Skin of body (tissue), 2 donors: ENCODE data around the gene CHRNA3. TPM values are rescaled to one million over a fixed set of nuclear protein-coding genes. Genes with fewer than 3 reads are reported as not detected.
A peak's percentile ranks its signal among the peaks of the same experiment; 100 is the strongest.
"Not testable (repeated sequence)": the region's sequence is repeated elsewhere in the genome, so short reads cannot be mapped to it uniquely, and the experiment has no call there.

Experiments used
- DNase-seq: peaks from one replicate; lab custom pipeline; 2025; lab: John Stamatoyannopoulos, UW
- total RNA-seq: library from RNA; depleted of rRNA; stranded (reverse); fragments of >200 nt; gene quantifications from one replicate; pipeline ENCODE4 v1.2.3, GENCODE V29; 2014

The CHRNA3 gene
- total RNA-seq, 1 donor from 2014 or later, result 0.39 TPM

DNA sequence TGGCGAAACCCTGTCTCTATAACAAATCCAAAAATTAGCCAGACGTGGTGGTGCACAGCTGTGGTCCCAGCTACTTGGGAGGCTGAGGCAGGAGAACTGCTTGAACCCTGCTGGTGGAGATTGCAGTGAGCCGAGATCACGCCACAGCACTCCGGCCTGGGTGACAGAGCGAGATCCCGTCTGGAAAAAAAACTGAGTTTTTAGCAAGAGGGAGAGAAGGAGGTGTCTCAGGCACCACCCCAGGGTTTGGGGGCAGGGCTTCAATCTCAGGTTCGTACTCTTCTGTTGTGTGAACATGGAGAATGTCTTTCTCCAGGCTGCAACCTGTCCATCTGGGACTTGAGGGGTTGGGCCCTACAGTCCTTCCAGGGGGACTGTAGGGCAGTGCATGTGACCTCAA is 2.7 kb downstream of the CHRNA3 start:
- DNase-seq, result no peak

DNA sequence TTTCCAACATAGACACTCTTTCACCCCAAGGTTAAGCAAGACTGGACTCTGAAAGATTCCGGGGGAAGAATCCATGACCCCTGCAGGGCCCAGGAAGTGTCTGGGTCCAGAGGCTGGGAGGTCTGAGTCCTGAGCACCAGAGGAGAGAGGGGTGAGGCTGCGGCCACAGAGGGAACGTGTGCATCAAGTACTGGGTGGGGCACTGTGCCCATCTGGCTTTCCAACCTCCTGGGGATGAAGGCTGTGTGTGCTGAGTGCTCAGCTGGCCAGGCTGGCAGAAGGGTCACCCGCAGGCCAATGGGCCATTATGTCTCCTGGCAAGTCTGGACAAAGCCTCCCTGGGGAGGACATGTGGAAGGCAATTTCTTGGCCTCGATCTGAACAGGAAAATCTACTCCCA is 3.3 kb downstream of the CHRNA3 start:
- no peak for DNase-seq

DNA sequence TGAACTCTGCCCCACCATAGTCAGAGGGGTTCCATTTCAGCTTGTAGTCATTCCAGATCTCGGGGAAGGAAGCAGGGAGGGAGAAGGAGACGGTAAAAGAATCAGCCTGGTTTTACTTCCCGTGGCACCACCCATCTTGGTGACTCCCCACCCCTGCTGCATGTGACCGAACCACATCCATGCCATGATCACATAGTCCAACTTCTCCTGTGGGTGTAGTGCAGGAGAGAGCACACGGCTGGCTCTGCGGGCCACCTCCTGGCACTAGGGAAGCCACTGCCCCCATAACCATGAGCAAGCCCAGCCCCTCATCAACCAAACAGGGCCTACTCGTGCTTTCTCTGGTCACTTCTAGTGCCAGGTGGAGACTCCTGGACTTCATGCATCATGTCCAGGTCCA is 3.7 kb downstream of the CHRNA3 start:
- no peak for DNase-seq

DNA sequence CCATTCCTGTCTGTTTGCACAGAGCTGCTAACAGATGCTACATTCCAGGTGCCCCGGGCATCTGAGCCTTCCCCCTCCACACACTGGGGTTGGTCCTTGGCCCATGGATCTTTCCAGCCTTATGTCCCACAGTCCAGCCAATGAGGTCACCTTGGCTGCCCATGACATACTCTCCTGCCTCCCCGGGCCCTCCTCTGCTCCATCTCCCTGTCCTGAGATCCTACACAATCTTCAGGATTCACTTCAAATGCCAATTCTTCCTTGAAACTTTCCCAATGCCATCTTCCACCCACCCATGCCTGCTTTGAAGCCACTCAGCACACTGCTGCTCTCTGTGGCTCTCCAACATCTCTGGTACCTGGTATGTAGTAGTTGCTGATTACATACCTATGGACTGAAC is 4.3 kb downstream of the CHRNA3 start:
- no peak for DNase-seq

DNA sequence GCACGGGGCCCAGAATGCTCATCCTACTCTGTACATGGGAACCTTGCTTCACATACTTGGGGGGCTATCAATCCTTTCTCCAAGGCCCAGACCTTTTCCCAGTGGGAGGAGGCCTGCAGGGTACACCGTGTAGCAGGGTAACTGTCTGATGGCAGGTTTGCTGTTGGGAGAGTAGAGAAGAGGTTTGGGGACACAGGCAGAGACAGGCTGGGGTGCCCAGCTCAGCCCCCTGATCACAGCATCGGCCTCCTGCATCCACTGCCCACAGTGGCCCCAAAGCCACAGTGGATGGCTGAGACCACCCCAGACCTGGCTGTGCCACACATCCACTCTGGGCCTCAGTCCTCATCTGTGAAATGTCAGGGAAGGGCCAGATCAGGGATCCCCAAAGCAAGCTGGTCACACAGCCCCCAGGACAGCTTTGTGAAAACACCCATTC is 5.6 kb downstream of the CHRNA3 start:
- no peak for DNase-seq

DNA sequence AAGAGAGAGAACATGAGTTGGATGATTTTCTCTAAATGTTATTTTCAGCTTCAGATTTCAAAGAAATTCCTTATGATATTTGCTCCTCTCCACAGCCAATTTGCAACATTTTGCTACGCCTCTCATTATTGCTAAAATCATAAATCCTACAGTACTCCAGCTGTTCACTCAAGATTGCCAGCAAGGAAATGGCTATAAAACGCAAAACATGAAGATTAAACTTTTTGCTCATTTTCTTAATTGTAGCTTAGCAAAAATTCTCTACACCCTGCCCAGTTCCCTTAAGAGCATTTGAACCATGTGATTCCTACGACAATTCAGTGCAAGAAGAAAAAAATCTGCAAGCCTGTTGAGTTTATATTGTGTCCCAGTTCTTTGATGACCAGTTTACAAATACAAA is 6.8 kb downstream of the CHRNA3 start:
- DNase-seq, result no peak

DNA sequence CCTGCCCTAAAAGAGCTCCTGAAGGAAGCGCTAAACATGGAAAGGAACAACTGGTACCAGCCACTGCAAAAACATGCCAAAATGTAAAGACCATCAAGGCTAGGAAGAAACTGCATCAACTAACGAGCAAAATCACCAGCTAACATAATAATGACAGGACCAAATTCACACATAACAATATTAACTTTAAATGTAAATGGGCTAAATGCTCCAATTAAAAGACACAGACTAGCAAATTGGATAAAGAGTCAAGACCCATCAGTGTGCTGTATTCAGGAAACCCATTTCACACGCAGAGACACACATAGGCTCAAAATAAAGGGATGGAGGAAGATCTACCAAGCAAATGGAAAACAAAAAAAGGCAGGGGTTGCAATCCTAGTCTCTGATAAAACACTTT is 11.2 kb downstream of the CHRNA3 start:
- not testable (repeated sequence) for DNase-seq

DNA sequence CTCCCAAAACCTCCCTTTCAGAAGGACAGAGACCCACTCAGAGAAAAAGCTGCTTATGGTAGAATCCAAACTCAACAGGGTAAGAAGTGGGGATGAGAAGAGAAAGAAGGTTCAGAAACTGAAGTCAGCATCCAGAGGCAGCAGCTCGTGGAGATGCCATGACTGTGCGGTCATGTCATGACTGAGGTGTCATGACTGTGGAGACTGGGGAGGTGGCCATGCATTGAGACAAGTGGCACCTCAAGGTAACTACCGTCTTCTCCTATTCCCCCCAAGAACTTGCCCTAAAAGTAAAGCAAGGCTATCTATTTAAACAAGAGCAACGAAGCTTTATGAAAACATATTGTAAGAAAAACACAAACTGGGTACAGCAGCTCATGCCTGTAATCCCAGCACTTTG is 15.1 kb downstream of the CHRNA3 start:
- DNase-seq, result no peak

DNA sequence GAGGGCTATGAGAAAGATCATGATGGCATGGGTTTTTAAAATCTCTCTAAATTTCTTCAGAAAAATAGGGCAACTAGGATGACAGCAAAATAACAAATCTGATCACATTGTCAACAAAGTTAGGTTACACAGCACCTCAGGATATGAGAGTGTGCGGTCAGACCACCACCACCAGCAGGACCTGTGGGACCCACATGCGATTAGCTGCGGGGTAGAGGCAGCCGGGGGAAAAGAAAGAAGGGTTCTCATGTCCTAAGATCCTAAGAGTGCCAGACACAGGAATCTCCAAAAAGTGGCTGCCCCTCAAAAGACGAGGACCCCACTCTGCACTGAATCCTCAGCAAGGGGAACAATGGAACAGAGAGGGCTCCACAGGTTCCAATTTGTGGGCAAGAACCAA is 15.6 kb downstream of the CHRNA3 start:
- no peak for DNase-seq

DNA sequence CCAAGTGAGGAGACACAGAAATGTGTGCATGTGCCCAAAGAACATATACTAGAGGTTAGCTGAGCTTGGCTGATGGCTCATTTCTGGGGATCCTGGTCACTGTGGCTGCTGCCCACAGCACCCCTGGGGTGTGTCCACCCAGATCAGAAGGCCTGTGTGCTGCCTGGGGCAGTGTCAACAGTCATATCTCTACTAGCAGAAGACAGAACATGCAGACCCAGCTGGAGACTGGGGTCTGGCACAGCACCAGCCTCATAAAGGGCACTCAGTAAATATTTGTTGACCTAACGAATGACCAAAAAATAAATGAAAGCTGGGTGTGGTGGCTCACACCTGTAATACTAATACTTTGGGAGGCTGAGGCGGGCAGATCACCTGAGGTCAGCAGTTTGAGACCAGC is 16.4 kb downstream of the CHRNA3 start:
- no peak for DNase-seq

DNA sequence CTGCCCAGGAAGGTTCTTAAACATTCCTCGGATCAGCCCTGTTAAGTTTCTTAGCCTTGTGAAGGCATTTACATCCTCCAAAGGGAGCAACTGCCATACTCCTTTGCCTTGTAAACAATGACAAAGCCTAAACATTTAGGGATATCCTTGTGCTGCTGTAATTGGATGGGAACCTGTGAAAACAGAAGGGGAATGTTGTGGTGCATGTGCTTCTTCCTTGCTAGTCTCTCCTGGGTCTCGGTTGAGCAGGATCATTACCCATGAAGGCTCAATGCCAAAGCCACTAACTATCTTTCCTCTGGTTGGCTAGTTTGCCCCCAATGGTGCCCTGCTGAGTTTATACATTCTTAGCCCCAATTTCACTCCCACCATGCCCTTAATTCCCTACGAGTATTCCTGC is 17.3 kb downstream of the CHRNA3 start:
- no peak for DNase-seq

DNA sequence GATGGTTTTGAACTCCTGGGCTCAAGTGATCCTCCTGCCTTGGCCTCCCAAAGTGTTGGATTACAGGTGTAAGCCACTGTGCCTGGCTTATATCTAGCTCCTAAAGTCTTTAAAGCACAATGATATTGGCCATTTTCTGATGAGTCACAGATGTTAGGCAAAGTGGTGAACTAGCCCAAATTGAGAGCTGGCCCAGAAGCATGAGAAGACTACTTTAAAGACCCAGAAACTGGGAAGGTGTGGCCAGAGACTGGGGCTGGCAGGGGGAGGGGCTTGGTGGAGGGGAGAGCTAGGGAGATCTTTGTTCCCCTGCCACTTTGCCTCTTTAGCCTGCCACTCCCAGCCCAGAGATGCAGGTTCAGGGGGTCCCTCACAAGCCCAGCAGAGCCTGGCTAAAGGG is 21.6 kb downstream of the CHRNA3 start:
- DNase-seq, result no peak

DNA sequence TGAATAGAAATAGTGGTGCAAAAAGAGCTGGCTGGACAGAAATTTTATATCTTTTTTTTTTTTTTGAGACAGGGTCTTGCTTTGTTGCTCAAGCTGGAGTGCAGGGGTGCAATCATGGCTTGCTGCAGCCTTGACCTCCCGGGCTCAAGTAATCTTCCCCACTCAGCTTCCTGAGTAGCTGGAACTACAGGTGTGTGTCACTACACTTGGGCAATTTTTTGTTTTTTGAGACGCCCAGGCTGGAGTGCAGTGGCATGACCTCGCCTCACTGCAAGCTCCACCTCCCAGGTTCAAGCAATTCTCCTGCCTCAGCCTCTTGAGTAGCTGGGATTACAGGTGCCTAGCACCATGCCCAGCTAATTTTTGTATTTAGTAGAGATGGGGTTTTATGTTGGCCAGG is 22.4 kb downstream of the CHRNA3 start:
- DNase-seq, result no peak

DNA sequence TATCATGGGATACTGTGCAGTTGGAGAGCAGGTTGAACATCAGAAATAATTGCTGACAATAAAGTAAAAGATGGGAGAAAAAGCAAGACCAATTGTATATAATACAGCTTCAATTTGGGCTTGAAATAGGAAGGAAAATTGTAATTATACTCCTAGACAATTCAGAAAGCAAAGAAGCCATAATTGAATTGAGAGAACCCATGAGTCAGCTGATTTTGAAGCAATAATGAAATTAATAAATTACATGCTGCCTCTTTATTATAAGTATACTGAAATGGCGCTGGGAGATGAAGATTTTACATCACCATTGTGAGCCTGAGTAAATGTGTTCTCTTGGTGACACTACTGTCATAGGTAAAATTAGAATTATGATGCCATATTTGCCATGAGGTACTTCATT is 23.2 kb downstream of the CHRNA3 start:
- no peak for DNase-seq

DNA sequence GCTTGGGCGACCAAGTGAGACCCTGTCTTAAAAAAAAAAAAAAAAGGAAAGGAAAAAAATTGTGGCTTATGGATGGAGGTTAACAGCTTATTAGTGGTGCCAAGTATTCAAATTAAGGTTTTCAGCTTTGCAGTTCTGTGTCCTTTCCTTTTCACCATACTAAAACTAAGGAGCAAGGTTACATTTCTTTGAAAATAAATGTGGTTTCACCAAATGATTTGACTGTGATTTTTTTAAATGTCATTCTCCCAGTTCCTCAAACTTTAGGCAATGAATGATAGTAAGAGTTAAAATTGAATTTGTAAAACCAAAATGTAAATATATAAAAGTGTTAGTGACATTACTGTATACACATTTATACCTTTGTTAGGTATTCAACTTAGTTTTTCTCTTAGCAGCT is 45.9 kb downstream of the CHRNA3 start:
- DNase-seq, result no peak

DNA sequence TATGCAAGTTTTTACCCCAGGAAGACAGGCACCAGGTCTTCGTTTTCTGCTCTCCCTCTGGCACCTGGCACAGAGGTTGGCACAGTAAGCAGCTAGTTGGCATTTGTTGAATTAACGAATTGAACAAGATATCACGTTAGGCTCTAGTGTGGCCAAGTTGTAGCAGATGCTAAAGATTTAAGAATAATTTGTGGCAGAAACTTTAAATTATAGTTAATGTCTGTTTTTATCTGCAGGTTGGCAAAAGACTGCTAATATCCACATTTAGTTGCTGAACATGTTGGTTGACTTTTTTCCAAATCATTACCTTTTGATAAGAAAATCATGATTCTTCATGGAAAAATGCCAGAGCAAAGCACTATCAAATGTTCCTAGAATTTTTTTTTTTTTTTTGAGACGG is 47.4 kb downstream of the CHRNA3 start:
- DNase-seq, result no peak

DNA sequence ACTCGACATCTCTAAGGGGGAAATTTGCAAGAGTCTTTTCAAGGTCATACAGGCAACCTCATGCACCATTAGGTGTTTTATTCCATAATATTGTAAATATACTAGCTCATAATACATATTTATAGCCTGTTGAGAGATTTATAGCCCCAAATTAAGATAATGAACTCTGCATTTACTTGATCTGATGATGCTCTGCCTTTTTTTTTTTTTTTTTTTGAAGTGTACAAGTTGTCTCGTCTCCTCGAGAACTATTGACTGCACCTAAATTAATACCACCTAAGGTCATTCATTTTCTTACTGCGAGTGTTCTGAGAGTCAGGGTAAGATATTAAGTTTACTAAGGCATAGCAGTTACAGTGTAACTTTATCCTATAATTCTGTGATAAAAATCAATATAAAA is 49.4 kb downstream of the CHRNA3 start:
- no peak for DNase-seq

DNA sequence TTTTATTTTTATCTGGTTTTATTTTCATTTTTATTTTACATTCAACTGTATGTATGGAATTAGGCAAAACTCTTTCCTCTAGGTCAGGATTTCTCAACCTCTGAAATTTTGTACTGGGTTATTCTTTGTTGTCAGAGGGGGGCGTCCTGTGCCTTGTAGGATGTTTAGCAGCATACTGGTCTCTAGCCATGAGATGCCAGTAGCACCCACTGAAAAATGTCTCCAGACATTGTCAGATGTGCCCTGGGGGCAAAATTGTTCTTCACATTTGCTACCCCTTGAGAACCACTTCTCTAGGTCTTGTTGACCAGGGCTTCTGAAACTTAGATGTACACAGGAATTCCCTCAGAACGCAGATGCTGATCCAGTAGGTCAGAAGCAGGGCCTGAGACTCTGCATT is 50.1 kb downstream of the CHRNA3 start:
- DNase-seq, result no peak

DNA sequence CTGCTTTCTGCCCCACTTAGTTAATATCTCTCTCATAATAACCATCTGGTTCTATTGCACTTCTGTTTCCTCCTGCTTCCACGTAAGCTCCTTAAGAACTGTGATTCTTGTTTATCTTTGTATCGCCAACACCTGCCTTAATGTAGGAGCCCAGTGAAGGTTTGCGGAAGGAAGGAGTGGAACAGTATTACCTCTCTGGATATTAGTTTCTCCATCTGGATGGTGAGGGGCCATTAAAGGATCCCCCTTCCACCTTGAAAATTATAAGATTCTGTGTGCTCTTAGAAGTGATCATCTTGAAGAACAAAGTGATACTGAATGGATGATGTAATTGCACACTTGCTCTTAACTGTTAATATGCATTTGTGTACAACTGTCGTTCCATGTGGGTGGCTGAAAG is 53.3 kb downstream of the CHRNA3 start:
- DNase-seq, result no peak

DNA sequence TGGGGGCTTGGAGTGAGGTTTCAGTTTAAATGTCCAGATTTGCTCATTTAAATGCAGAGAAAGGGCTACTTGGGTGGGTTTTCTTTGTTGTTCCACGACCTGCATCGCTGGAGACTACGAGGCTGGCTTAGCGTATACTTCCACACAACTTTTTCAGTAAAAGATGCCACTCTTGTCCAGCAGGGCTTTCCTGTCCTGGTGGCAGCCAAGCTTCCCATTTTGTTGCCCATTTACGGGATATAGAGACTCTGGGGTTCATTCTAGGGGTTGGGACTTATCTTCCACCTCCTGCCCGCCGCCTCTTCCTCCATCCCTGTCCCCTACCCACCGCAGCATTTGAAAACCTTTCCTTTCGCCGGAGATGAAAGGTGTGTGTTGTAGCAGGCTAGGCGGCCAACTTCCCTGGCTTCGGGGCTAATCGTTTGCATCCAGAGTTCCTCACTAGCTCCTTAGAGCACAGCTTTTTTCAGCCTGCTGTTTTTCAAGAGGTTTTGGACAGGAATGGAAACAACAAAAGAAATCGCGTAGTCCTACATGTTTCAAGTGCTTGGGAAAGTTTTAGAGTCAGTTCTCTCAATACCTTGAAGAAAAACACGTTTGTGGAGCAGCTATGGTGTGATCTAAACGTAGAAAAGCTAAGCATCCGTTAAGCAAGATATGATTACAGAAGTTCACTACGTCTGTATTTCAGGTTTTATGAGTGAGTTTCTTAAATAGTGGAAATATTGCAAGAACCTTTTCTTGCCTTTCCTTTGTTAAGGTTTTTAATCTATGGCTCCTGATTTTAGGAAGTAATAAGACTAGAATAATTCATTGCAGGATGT is 54.6 kb downstream of the CHRNA3 start:
- no peak for DNase-seq

DNA sequence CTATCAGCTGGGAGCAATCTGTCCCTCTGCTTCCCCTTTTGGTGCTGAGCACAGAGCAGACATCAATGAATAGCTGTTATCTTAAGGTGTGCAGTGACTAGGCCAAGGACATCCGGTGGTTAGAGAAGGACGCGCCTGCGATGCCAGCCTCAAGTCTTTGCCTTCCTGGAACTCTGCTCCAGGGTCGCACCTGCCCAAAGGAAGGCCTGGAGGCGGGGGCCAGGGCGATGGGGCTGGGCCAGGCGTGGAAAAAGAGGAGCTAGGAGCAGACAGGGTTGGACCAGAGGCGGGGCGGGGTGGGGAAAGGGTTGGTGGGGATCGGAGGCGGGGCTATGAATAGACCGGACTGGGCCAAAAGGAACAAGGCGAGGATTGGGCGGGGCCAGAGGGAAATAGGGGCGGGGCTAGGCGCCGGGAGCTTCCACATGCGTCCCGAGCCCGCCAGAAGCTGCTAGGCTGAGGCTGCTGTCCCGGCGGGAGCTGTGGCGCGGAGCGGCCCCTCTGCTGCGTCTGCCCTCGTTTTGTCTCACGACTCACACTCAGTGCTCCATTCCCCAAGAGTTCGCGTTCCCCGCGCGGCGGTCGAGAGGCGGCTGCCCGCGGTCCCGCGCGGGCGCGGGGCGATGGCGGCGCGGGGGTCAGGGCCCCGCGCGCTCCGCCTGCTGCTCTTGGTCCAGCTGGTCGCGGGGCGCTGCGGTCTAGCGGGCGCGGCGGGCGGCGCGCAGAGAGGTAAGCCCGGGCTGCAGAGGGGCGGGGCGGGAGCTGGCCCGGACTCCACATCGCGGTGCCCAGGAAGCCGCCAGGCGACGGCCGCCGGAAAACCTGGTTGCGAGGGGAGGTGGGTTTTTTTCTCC is 55.5 kb downstream of the CHRNA3 start, which contains the start of gene CHRNA5:
TSS of gene CHRNA5 (plus strand) at position 424 of the 854 bp plus-strand sequence. CDS start at position 624, 200 bp downstream.
- peak; percentile 28 for DNase-seq

DNA sequence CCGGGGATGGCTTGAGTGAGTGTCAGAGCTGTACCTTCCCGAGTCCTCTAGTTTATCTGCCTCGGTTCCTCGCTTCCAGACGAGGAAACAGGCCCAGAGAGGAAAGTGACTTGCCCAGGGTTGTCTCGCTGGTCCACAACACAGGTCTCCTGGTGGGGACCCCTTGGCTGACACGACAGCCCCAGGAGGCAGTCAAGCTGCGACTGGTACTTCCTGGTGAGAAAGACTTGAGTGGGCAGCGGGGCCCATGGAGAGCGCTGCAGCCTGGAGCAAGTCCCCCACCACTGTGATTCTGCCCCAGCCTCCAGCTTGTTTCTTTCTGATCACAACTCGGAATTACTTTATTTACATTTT is 56.1 kb downstream of the CHRNA3 start:
- no peak for DNase-seq

DNA sequence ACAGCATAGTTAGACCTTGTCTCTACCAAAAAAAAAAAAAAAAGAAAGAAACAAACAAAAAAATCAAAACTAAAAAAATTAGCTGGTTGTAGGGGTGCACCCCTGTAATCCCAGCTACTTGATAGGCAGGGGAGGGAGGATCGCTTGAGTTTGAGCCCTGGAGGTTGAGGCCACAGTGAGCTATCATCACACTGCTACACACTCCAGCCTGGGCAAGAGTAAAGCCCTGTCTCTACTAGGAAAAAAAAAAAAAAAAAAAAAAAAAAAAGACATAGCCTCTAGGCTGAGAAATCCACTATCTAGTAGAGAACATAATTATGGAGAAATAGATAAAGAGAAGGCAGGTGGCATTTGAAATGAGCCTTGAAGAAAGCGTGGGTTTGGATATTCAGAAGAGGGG is 57.7 kb downstream of the CHRNA3 start:
- no peak for DNase-seq
